Transverse colon (tissue), 4 donors: Measurements from ENCODE around the gene GPR158.

Source experiments
- EP300 ChIP-seq: sonication (generic); formaldehyde crosslinking; IDR thresholded peaks from one replicate; pipeline ENCODE4 v1.6.1; 2017; ENCODE audit warnings: antibody characterized with exemption, low read depth
- POLR2A ChIP-seq: fragments of 450-650 bp; IDR thresholded peaks from one replicate; pipeline ENCODE4 v1.6.1; 2016; ENCODE audit warnings: antibody characterized with exemption, mild to moderate bottlenecking, moderate library complexity
- POLR2AphosphoS5 ChIP-seq, 3 donors: sonication (generic); formaldehyde crosslinking; IDR thresholded peaks; one replicate each; pipeline ENCODE4 v1.6.1; 2016; ENCODE audit warnings: antibody characterized with exemption in 3 of 3
- TF ChIP-seq, protein P1 (sequence below), 5 experiments: fragments of 200-600 bp in 3 of 5; fragments of 450-650 bp in 2 of 5; sonication (generic) in 3 of 5; IDR thresholded peaks; 1 replicate in 2 of 5; 2 replicates in 3 of 5; pipeline ENCODE4 v1.5.1; 2016 to 2017; ENCODE audit warnings: antibody characterized with exemption in 5 of 5, inconsistent platforms in 3 of 5, mild to moderate bottlenecking in 2 of 5, moderate library complexity in 1 of 5

DNA sequence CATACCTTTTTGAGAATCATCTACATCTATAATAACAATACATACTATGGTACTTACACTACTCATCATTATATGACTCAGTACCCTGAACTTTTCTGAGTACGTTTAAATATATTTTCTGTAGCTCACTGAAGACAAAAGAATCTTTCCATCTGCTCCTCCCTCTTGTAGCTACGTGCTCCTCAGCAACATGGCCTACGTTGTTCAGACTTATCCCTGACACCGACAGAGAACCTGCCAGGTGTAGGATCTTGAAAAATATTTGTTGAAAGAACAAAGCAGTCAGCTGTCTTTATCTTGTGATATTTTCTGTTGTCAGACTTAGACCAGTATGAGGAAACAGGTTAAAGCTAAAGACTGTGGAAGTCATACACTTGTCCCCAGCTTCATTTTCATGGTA, 403.3 kb downstream of the GPR158 start:
- TF ChIP-seq POLR2AphosphoS5 (IDR thresholded peaks at IDR 0.05) (no peak), POLR2A (no peak), EP300 (no peak)
- TF ChIP-seq, protein P1, sequence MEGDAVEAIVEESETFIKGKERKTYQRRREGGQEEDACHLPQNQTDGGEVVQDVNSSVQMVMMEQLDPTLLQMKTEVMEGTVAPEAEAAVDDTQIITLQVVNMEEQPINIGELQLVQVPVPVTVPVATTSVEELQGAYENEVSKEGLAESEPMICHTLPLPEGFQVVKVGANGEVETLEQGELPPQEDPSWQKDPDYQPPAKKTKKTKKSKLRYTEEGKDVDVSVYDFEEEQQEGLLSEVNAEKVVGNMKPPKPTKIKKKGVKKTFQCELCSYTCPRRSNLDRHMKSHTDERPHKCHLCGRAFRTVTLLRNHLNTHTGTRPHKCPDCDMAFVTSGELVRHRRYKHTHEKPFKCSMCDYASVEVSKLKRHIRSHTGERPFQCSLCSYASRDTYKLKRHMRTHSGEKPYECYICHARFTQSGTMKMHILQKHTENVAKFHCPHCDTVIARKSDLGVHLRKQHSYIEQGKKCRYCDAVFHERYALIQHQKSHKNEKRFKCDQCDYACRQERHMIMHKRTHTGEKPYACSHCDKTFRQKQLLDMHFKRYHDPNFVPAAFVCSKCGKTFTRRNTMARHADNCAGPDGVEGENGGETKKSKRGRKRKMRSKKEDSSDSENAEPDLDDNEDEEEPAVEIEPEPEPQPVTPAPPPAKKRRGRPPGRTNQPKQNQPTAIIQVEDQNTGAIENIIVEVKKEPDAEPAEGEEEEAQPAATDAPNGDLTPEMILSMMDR (IDR thresholded peaks at IDR 0.05), result no peak
